Lung (tissue), 12 donors: ENCODE results near the gene NAGLU. TPM values are rescaled to one million over a fixed set of nuclear protein-coding genes. Genes with fewer than 3 reads are reported as not detected.

Experiments
- ATAC-seq: fragments of 200-7000 bp; cut with Tn5 transposase; one replicate; pipeline ENCODE4 v1.9.1; 2020; ENCODE audit warnings: moderate number of reproducible peaks; ENCODE audit not compliant: insufficient read depth, low FRiP score
- DNase-seq, 3 donors: peaks; one replicate each; pipeline ENCODE4 v3.0.0-alpha.2; 2013 to 2017
- H3K27ac ChIP-seq, 2 donors: one replicate each; pipeline ENCODE4 v1.5.1; 2013; ENCODE audit warnings: mild to moderate bottlenecking in 2 of 2, moderate library complexity in 2 of 2, control low read depth in 1 of 2, inconsistent platforms in 1 of 2, low read depth in 1 of 2, low read length in 1 of 2
- H3K27me3 ChIP-seq, 3 donors: one replicate each; pipeline ENCODE4 v1.5.1; 2013; ENCODE audit warnings: low read length in 2 of 3; ENCODE audit not compliant: control insufficient read depth in 3 of 3, insufficient read depth in 3 of 3
- H3K36me3 ChIP-seq, 4 donors: one replicate each; pipeline ENCODE4 v1.5.1; 2013; ENCODE audit warnings: low read length in 4 of 4, mild to moderate bottlenecking in 1 of 4, moderate library complexity in 1 of 4; ENCODE audit not compliant: control insufficient read depth in 4 of 4, insufficient read depth in 4 of 4
- H3K4me1 ChIP-seq, 5 donors: one replicate each; pipeline ENCODE4 v1.5.1; 2013; ENCODE audit warnings: low read length in 5 of 5, mild to moderate bottlenecking in 2 of 5, moderate library complexity in 1 of 5; ENCODE audit not compliant: control insufficient read depth in 5 of 5, insufficient read depth in 5 of 5
- H3K4me3 ChIP-seq: one replicate; pipeline ENCODE4 v1.5.1; 2013; ENCODE audit warnings: mild to moderate bottlenecking, control low read depth, moderate library complexity
- H3K9ac ChIP-seq, 2 donors: one replicate each; pipeline ENCODE4 v1.5.1; 2013; ENCODE audit warnings: low read length in 2 of 2, control low read depth in 1 of 2; ENCODE audit not compliant: insufficient read depth in 1 of 2
- H3K9me3 ChIP-seq, 4 donors: one replicate each; pipeline ENCODE4 v1.5.1; 2013; ENCODE audit warnings: low read length in 3 of 4, mild to moderate bottlenecking in 1 of 4, moderate library complexity in 1 of 4; ENCODE audit not compliant: control insufficient read depth in 4 of 4, insufficient read depth in 3 of 4
- CTCF ChIP-seq: IDR thresholded peaks from 2 replicates; pipeline ENCODE4 v1.5.1; 2012; ENCODE audit warnings: mild to moderate bottlenecking; ENCODE audit errors: control extremely low read depth, extremely low read depth
- WGBS, 2 donors: extraction: QIAGEN DNeasy Blood & Tissue Kit; methylation state at CpG; one replicate each; pipeline ENCODE4 v1.1.7; 2013; 5-methylcytosine and 5-hydroxymethylcytosine counted together
- polyA plus RNA-seq, 2 donors: library from polyadenylated mRNA; stranded (reverse); fragments of 200-250 nt; gene quantifications; one replicate each; pipeline ENCODE4 v1.2.1, GENCODE V29; 2013
- total RNA-seq, 2 donors: library from RNA; depleted of rRNA in 1 of 2; stranded (reverse); fragments of >200 nt in 1 of 2; gene quantifications; one replicate each; pipeline ENCODE4 v1.2.1, GENCODE V29; 2014 to 2021
- donor health status: control.
- donor health status: control.
- donor health status: Bipolar disorder and iron deficiency.
- donor health status: healthy.
- donor health status: DM: yes; HTN: yes; CAD: no.

Gene NAGLU
- total and polyA plus RNA-seq, 4 donors = 16.8 to 69.8 (median 35.1) TPM

GRCh38 chr17:42560246-42560645, 24.2 kb downstream of the NAGLU start:
- Histone ChIP-seq H3K4me3 (no peak overlapping the region), H3K36me3 (peaks cover 0 to 18% (median 12%) of the 10 kb centered on the region in 4 donors), H3K9ac (peak overlapping the region in 1 of 2 donors; percentile 23), H3K9me3 (no peaks in the 10 kb centered on the region), H3K27me3 (no peaks in the 10 kb centered on the region), H3K4me1 (peaks cover 3 to 26% (median 16%) of the 10 kb centered on the region in 5 donors), H3K27ac (no peak overlapping the region)
- TF ChIP-seq CTCF = no peak
- no peak for DNase-seq
- 93% methylated on average over 3 of the region's 3 CpGs for WGBS, 2 donors
- ATAC-seq = no peak

- Histone ChIP-seq H3K27me3 (no peaks in the 10 kb centered on the region), H3K4me1 (peaks cover 3 to 29% (median 18%) of the 10 kb centered on the region in 5 donors), H3K4me3 (peak within 1 kb of the TSS; percentile 97), H3K9ac (peak within 1 kb of the TSS; percentile 78 to 95), H3K9me3 (no peaks in the 10 kb centered on the region), H3K27ac (peak within 1 kb of the TSS; percentile 79 to 94), H3K36me3 (peaks cover 0 to 22% (median 18%) of the 10 kb centered on the region in 4 donors)
- peak; percentile 83 for ATAC-seq
- peak; percentile 97 to 99 (median 98) for DNase-seq
- WGBS, 2 donors = 0% methylated on average over 26 of the region's 26 CpGs
- no peak for TF ChIP-seq CTCF
Observed at GRCh38 chr17:42561897-42562387, 25.9 kb downstream of the NAGLU start, which contains the start of gene COASY. COASY (plus strand) TSS chr17:42562148; CDS start chr17:42562623, 475 bp downstream.

GRCh38 chr17:42562388-42563142, 26.5 kb downstream of the NAGLU start:
- ATAC-seq (no peak), DNase-seq (peak in 1 of 3 donors; percentile 26)
- Histone ChIP-seq H3K4me3 (peak overlapping the region; percentile 97), H3K36me3 (peaks cover 0 to 22% (median 18%) of the 10 kb centered on the region in 4 donors), H3K4me1 (peaks cover 3 to 30% (median 18%) of the 10 kb centered on the region in 5 donors), H3K9ac (peak overlapping the region; percentile 78 to 95), H3K9me3 (no peaks in the 10 kb centered on the region), H3K27ac (peak overlapping the region; percentile 79 to 94), H3K27me3 (no peaks in the 10 kb centered on the region)
- no peak for TF ChIP-seq CTCF
- 7 to 8% methylated on average over 48 of the region's 48 CpGs for WGBS, 2 donors
